Mucosa of gallbladder (tissue), 1 donor: ENCODE measurements around the gene SPZ1. TPM values are rescaled to one million over a fixed set of nuclear protein-coding genes. Genes with fewer than 3 reads are reported as not detected.
"Not testable (repeated sequence)": the region's sequence is repeated elsewhere in the genome, so short reads cannot be mapped to it uniquely, and the experiment has no call there.

Experiments
- DNase-seq: peaks from one replicate; pipeline ENCODE4 v3.0.0-alpha.2; 2020; ENCODE audit warnings: low spot score
- total RNA-seq: library from RNA; stranded (reverse); gene quantifications from one replicate; pipeline ENCODE4 v1.2.1, GENCODE V29; 2021
- donor health status: DM: no; HTN: no; CAD: no.

Gene SPZ1
- total RNA-seq, 1 donor from 2014 or later = not detected

DNA sequence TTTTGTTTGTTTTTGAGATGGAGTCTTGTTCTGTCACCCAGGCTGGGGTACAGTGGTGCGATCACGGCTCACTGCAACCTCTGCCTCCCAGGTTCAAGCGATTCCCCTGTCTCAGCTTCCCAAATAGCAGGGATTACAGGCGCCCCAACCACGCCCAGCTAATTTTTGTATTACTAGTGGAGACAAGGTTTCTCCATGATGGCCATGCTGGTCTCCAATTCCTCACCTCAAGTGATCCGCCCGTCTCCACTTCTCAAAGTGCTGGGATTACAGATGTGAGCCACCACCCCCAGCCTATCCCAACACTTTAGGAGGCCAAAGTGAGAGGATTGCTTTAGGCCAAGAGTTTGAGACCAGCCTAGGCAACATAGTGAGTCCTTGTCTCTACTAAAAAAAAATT is 19.3 kb downstream of the SPZ1 start:
- DNase-seq = no peak

DNA sequence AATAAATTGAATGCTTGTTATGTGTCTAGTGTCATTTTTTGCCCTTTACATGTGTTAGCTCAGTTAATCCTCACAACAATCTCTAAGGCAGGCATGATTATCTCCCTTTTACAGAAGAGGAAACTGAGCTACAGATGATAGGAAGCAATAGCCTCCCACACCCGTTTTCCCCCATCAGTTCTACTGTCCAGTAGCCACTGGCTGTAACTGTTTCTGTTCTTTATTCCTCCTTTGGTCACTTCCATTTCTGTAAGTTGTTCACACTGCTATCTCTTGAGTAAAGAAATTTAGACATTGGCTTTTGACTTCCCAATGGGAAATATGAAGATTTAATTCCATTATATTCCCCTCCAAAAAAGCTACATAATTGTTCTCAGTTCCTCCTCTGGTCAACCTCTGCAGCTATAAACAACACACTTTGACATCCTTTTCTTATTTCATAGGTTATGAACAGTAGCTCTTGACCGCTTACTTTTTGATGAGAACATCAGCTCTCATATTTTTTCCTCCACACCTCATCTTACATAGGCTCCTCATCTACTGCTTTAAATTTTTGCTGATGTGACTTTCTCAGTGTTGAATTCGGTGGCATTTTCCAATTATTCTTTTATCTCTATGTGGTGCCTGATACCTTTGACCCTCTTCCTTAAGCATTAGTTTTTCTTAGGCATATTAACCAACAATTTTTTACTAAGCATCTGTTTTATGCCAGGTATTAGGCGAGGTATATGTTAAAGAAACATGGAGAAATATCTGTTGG is 21.4 kb downstream of the SPZ1 start:
- no peak for DNase-seq

DNA sequence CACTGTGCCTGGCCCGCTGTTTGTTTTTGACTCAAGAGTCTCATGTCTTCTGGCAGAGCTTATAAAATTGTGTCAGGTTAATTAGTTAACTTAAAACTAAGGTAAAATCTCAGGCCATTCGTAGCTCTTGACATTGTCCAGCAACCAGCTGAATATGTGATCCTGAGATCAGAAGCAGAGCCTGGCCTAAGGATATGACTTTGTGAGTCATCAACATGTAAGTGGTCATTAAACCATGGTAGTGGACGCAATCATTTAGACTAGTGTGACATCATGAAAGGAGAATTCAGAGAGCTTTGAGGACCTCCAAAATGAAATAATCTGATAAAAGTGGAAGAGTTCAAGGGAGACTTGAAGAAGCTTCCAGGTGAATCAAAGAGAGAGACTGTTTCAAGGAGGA is 23.3 kb downstream of the SPZ1 start:
- no peak for DNase-seq

DNA sequence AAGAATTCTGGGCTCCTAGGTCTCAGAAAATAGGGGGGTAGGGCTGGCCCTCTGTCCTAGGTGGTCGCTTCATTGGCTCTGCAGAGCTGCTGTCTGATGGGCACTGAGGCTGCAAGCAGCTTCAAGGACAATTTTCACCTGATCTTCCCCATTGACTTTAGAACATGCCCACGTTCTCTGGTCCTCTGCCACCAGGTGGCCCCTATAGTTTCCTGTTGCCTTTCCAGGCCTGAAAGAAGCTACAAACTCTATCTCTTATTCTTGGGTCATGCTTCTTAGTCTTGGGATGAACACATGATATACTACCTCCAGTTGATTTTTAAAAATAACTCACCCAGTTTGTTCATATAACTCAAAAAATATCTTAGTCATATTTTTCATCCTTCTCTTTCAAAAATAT is 26.3 kb downstream of the SPZ1 start:
- peak; percentile 17 for DNase-seq

DNA sequence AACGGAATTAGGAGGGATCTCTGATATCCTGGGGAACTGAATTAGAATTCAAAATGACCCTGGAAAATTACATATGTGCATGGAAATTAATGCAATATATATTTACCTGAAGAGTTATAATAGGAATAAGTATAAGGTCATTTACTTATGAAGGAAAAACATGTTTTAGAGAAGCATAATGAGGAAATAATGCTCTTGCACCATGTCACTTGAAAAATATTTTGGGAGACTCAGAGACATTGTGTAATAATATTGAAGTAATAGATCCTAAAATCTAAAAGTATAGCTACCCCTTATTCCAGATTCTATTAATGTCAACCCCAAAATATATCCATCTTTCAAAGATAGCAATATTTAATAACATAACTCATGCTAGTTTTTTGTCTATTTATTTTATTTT is 28.4 kb downstream of the SPZ1 start:
- DNase-seq = no peak

DNA sequence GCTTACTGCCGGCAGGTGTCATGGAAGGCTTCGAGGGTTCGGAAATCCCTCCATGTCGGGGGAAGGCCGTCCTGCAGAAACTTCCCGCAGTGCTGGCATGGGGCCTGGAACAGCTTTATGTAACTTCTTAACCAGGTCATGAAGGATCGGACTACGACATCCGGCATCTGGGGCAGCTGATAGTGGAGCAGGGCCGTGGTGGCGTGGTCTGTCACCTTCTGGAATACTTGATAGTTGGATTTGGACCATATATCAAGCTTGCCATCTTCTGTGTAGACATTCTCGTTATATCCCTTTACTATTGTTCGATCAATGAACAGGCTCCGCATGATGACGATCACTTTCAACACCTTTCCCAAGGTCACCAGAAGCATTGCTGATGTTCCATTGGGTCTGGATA is 31.2 kb downstream of the SPZ1 start:
- DNase-seq = not testable (repeated sequence)

DNA sequence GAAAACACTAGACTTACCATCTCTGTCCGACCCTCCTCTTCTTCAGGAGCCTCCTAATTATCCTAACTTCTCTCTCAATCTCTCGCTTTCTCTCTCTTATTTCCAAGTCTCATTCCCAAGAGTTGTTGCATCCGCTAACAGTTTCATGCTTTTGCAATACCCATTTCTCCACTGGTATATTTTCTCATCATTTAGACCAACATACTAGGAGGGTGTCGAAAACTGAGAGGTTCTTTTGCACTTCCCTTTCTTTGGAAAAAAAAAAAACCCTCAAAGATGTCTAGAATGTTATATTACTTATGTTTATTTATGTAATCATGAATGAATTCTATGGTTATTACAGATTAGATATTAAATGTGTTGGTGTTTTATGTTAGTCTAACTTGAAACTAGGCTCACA is 35.9 kb downstream of the SPZ1 start:
- DNase-seq = no peak

DNA sequence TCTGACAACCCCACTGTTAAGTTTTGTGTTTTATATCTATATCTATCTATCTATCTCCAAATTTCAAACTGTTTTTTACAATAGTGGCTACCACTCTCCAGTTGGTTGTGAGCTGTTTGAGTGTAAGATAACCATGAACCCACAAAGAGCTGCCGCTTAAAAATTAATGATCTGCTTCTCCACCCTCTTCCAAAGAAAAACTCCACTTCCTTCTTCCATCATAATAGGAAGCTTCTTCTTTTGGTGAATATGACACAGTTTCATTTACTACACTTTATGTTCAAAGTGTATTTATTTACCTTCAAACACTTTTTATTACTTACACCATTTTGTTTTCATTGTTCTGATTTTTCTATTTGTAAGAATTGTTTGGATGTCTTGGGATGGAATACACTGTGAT is 37.9 kb downstream of the SPZ1 start:
- DNase-seq = no peak

DNA sequence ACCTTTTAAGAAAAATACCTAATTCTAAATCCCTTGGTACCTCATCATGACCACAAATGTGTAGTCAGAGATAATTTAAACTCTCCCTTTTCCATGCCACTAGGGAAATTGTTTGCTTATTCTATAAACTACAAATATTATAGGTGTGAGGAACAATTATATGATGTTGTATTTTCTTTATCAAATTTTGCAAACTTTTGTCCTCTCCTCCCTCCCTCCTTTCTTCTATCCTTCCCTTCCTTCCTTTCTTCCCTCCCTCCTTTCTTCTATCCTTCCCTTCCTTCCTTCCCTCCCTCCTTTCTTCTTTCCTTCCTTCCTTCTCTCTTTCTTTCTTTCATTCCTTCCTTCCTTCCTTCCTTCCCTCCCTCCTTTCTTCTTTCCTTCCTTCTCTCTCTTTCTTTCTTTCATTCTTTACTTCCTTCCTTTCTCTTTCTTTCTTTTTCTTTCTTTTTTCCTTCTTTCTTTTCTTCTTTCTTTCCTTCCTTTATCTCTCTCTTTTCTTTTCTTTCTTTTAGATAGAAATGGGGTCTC is 41.2 kb downstream of the SPZ1 start:
- no peak for DNase-seq

DNA sequence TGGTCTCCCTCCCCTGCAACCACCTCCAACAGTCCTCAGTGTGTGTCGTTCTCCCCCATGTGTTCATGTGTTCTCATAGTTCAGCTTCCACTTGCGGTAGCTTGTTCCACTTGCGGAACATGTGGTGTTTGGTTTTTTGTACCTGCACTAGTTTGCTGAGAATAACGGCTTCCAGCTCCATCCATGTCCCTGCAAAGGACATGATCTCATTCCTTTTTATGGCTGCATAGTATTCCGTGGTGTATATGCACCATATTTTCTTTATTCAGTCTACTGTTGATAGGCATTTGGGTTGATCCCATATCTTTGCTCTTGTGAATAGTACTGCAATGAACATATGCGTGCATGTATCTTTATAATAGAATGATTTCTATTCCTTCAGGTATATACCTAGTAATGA is 45.1 kb downstream of the SPZ1 start:
- no peak for DNase-seq

DNA sequence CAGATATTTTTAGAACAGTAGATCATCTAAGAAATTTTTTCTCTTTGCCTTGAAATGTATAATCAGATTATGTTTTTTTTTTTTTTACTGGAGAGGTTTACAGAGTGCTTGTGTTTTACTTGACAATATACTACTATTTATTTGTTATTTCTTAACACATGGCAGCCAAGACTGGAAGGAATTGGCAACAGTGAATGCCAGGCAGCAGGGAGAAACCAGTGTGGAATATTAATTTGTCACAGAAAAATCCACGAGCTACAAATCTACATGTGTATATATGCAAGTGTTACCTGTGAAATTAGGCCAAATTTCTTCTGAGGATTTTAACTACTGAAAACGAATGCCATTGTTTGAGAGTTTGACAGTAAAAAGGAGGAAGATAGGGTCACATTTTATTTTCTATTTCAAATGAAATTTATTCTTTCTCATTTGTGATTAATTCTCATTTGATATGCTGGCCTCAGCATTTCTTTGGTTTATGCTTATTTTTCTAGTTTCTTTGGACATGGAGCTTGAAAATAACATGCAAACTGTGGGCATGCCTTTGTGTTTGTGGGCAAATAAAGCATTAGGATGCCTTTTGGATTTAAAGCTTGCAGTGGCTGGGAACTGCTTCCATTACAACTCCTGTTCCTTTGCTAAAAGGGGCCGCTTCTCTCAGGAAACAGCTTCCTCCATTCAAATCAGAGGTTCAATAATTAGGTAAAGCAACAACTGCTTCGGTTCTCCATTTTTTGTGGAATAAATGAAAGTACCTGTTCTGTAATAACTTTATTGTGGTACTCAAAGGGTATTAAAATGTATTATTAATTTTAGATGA is 49.1 kb downstream of the SPZ1 start:
- DNase-seq = no peak

DNA sequence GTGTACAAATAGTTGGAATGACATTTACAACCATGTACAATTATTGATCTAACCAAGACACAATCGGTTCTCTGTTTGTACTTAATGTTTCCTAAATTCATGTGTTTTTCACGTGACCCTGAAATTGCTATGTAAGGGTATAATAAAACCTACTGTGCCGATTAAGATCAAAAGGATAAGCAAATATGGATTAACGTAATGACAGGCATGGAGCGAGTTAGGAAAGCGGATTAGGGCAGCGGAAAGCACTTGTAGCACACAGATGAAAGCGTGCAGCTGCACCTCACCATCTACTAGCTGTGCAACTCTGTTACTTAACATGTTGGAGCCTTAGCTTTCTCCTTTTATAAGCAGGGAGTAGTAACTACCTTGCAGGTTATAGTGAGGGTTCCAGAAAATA is 49.7 kb downstream of the SPZ1 start:
- no peak for DNase-seq

DNA sequence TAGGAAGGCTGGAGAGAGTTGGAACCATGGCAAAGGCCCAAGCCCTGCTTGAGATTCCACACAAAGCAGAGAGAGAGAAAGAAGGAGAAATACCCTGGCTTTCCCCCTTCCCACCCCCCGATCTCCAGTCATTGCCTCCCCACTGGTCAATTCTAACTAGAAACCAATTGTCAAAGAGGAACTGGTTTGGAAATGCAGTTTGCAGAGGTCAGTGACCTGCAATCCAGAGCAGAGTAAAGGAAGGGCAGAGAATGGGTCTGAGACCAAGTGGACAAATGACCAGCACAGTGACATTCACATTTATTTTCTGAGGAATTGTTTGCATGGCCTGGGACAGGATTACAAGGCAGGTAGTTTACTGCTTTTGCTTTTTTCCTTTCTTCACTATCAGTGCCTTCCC is 50.6 kb downstream of the SPZ1 start:
- DNase-seq = no peak

Other genes starting within 250 kb of the SPZ1 start
- gene SERINC5, start 64.0 kb upstream of the SPZ1 start, total RNA-seq = 87.2 TPM
- 39.9 TPM for gene ZFYVE16, start 88.1 kb downstream of the SPZ1 start, total RNA-seq
- gene FAM151B, start 168.1 kb downstream of the SPZ1 start, total RNA-seq = 3.0 TPM